GM19351 (cell line): Measurements from ENCODE around the gene RNF11.
A peak's percentile ranks its signal among the peaks of the same experiment; 100 is the strongest.

Experiments
- ATAC-seq: cut with Tn5 transposase; IDR thresholded peaks from one replicate; pipeline ENCODE4 v1.9.1; 2021; ENCODE audit warnings: mild to moderate bottlenecking, moderate library complexity; ENCODE audit not compliant: unreplicated experiment

The RNF11 gene

DNA sequence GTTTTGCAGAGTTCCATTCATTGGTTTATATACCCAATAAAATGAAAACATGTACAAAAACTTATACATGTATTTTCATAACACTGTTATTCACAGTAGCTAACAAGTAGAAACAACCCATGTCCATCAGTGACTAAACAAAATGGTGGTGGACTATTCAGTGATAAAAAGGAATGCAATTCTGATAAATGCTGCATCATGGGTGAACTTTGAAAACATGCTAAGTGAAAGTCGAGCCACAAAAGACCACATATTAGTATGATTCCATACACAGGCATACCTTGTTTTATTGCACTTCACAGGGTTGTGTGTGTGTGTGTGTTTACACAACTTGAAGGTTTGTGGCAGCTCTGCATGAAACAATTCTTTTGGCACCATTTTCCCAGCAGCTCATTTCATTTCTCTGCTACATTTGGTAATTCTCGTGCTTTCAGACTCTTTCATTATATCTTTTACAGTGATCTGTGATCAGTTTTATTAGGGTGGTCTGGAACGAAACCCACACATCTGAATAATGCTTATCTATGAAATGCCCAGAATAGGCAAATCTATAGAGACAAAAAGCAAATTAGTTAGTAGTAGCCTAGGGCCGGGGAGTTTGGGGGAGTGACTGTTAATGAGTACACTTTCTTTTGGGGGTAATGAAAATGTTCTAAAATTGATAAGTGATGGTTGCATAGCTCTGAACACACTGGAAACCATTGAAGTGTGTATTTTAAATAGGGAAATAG is 27.2 kb downstream of the RNF11 start:
- ATAC-seq = no peak

DNA sequence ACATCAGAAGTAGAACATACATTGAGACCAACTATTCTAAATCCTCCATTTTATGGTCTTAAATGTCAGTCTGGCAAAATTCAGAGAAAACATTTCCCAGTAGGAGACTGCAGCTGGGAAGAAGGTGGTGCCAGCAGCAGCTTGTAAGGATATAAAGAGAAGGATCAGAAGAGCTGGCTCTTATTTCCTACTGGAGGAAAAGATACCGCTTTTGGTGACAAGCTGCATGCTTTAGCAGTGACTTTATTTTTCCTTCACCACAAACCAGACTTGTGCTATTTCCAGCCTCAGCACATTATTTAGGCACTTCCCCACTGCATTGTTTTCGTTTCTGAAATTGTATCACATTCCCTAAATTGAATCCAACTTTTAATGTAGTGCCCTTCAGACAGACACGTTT is 28.4 kb downstream of the RNF11 start:
- no peak for ATAC-seq

DNA sequence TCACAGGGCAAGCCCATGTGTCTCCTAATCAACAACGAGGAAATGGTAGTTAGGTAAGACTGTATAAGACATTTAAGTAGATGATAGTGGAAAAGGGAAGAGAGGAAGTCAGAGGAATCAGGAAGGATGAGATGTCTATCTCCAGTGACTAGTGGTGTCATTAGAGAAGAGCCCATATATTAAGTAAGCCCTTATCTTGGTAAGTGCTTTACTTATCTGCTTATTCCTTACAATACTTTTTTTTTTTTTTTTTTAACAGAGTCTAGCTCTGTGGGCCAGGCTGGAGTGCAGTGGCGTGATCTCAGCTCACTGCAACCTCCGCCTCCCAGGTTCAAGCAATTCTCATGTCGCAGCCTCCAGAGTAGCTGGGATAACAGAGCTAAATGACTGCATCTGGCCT is 29.5 kb downstream of the RNF11 start:
- no peak for ATAC-seq

DNA sequence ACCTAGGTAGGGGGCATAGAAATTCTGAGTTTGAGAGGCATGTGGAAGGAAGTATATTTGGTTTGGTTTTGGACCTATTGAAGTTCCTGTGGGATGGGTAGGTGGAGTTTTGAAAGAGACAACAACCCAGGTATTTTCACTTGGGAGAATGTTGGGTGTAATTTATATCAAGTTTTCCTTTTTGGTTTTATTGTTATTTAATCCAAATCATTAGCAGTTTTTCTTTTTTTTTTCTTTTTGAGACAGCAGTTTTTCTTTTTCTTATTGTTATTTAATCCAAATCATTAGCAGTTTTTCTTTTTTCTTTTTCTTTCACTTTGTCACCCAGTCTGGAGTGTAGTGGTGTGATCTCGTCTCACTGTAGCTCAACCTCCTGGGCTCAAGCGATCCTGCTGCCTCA is 30.1 kb downstream of the RNF11 start:
- ATAC-seq = no peak

DNA sequence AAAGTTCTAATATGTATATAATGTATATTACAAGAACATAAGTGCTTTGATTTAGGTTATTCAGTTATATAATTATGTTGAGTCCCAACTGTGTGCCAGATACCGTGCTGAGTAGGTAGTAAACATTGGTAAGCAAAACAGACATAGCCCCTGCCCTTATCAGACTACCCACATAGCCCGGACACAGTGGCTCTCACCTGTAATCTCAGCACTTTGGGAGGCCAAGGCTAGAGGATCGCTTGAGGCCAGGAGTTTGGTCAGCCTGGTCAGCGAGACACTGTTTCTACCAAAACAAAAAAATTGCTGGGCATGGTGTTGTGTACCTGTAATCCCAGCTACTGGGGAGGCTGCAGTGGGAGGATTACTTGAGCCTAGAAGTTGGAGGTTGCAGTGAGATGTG is 30.7 kb downstream of the RNF11 start:
- no peak for ATAC-seq

DNA sequence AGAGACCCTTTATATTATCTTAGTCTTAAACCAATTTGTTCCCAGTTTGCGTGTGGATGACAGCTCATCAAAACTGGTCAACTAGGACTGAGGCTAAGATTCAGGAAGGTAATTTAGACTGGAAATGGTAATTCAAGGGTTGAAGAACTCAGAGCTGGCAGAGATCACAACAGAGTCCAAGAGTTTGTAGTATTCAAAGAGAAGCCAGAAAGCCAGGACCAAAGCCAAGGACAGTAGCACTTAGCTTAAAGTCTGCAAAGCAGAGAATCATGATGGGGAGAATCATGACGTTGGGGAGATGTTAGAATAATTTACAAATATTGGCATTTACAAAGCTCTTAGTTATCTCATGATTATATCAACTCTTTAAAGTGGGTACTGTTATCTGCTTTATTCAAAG is 32.6 kb downstream of the RNF11 start:
- peak; percentile 38 for ATAC-seq

DNA sequence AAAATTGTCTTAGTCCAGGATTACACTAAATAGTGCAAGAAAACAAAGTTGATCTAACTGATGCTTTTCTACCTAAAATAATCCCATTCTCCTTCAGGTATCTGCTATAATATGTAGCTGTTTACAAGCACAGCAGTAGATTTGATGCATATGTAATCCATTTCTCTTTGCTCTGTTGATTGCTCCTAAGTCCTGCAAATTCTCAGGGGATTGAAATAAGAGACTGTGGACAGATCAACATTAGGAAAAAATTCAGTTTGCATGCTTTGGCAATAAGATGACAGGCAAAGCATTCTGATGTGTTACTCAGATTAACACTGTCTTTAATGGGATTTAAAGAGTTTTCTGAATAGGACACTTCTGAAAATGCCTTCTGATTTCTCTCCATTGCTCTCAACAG is 34.7 kb downstream of the RNF11 start:
- no peak for ATAC-seq

DNA sequence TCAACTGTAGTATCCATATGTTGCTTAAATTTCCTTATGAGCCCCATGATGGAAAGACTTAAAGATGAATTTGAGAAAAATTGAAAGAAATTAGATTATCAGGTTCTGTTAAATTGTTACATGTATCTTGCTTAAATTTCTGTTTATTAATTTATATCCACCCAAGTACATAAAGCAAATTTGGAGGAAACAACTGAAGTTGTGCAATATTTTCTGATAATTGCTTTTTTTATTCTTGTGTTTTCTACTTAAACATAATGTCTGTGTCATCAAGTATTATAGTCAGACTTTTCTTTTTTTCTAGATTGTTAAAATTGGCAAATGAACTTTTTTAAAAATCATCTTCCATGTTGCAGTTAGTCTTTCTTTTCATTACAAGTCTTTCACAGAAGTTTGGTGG is 36.8 kb downstream of the RNF11 start:
- no peak for ATAC-seq

DNA sequence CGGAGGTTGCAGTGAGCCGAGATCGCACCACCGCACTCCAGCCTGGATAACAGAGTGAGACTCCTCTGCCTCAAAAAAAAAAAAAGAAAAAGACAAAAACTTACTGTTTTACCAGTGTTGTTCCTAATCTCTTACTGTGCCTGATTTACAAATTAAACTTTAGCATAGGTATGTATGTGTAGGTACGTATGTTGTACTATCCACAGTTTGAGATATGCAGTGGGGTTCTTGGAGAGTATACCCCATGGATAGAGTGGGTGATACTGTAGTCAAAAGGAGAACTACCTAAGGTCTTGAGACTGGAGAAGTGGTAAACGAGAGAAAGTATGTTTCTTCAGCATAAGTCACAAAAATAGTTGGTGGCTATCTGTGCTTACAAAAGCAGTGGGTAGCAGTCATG is 38.6 kb downstream of the RNF11 start:
- no peak for ATAC-seq

DNA sequence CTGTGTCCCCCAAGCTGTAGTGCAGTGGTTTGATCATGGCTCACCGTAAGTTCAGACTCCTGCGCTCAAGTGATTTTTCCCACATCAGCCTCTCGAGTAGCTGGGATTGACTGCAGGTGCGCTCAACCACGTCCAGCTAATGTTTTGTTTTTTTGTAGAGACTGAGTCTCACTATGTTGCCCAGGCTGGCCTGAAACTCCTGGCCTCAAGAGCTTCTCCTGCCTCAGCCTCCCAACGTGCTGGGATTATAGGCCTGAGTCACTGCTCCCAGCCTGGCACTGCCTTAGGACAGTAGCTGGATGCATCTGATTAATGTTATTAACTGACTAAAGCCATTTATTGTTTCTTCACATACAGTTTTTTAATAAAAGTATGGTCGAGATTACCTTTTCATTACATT is 40.2 kb downstream of the RNF11 start:
- ATAC-seq = no peak

DNA sequence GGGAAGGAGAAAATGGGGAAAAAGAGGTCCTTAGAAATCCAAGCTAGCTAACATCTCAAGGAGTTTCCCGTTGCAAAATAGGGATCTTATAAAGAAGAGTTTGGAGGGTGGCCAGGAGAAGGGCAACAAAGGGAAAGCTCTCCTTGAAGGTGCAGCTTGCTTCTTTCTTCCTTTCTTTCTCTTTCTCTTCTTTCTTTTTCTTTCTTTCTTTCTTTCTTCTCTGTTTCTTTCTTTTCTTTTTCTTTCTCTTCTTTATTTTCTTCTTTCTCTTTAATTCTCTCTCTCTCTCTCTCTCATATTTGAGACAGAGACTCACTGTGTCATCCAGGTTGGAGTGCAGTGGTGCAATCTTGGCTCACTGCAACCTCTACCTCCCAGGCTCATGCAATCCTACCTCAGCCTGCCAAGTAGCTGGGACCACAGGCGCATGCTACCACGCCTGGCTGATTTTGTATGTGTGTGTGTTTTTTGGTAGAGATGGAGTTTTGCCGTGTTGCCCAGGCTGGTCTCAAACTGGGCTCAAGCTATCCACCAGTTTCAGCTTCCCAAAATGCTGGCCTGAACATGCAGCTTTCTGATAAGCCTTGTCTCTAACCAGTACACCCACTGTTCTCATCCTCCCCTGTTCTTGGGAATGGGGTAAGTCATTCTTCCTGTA is 44.4 kb downstream of the RNF11 start:
- ATAC-seq = no peak

DNA sequence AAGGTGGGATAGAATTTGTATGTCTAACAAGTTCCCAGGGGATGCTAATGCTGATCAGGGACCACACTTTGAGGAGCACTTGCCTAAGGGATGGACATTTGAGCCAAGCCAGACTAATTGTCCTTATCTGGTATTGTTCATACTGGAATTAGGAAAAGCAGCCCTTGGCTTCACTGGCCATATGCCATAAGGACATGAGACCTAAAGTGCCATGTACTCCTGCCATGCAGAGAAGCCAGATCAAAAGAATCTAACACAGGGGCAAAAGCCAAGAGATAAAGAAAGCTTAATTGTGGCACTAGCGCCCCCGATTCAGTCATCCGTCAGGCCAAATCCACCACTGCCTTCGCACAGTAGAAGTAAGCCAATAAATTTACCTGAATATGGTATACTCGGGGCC is 45.7 kb downstream of the RNF11 start:
- no peak for ATAC-seq

DNA sequence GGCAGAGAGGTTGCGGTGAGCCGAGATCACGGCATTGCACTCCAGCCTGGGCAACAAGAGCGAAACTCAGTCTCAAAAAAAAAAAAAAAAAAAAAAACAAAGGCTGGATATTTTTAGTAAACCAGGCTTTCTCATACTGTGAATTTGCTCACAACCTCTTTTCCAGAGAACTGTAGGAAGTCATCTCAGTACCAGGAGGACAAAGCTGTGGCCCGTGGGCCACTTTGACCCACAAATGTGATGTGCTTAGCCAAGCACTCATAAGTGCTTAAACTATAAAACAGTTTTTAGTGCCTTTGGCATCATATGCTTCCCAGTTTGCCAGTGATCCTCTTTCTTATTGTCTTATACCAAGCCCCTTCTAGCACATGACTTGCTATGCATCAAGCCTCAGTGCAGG is 46.5 kb downstream of the RNF11 start:
- ATAC-seq = no peak

DNA sequence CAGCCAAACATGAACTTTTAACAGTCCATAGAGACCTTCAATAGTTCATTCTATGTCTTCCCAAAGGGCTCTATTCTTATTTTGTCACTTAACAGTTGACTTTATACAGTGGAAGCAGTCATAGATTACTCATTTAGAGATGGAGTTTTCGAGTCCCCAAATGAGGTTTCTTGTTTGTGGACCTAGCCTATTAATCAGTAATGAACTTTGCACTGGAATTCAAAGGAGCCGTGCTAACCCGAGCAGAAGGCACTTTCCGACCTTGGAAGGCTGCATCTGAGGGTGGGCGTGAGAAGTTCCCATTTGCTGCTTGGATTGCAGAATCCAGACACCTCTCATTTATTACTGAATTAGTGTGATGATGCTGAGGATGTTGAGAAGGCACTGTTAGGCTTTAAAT is 47.9 kb downstream of the RNF11 start:
- no peak for ATAC-seq

DNA sequence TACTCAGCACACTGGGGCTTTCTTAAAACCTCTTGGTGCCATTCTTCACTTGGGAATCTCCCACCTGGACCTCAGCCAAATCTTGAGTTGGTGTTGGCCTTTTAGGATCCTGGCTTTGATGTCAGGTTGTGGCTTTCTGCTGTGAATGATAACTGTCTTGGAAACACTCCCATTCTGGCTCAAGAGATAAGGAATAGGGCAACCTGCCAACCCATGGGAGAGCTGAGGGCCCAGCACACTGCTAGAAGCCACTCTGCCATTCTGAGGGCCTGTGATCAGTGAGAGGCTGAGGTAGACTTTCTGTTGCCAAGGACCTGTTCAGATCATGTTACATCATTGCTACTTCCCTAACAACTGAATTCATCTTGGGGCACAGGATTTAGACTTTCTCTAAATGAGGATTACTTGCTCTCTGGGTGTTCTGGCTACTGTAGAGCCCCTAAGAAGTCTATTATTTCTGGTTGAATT is 48.4 kb downstream of the RNF11 start:
- peak; percentile 65 for ATAC-seq

DNA sequence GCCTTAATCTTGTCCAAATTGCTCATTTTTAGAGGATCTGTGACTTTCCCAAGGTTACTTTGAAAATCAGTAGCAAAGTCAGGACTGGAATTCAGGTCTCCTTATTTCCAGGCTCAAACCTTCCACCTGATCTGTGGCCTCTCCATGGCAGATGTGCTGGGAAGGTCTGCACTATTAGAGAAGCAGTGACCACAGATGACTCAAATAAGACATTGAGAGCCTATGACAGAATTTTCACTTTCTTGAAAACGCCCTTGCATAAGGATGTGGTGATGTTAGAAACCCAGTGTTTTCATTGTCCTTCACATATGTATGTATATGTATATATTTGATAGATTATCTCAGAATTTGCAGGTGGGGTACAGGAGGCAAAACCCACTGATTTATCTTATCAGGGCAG is 49.0 kb downstream of the RNF11 start:
- peak; percentile 95 for ATAC-seq

DNA sequence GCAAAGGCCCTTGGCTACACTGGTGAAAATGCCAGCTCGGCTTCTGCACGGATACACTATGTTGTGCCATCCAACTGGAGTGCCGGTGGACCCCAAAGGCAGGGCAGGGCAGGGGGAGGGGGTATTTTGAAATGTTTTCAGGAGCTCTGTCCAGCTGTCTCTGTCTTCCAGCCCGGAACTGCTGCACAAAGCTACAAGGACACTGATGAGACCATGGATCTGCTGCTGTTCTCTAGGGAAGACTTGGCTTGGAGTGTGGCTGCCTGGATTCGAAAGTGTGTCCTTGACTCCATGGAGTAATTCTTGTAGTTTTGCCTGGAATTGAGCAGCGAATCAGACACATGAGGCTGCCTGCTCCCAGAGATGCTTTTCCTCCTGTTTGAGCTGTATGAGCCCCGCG is 51.9 kb downstream of the RNF11 start:
- no peak for ATAC-seq

DNA sequence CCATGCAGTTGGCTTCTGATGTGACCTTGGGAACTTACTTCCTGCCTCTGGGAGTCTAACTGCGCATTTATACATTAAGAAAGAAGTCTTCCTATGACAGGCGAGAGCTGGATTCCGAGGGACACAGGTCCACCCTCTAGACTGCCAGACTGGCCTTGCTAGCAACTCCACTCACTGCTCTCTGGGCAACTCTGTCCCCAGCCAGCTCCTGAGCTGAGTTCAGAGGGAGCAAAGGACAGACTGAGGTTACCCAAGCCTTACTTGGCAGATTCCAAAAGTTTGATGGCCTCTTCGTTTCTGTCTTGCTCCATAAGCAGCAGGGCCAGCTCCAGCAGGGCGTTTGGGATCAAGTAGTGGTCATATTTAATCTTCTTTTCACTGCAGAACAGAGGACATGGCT is 52.5 kb downstream of the RNF11 start:
- no peak for ATAC-seq

DNA sequence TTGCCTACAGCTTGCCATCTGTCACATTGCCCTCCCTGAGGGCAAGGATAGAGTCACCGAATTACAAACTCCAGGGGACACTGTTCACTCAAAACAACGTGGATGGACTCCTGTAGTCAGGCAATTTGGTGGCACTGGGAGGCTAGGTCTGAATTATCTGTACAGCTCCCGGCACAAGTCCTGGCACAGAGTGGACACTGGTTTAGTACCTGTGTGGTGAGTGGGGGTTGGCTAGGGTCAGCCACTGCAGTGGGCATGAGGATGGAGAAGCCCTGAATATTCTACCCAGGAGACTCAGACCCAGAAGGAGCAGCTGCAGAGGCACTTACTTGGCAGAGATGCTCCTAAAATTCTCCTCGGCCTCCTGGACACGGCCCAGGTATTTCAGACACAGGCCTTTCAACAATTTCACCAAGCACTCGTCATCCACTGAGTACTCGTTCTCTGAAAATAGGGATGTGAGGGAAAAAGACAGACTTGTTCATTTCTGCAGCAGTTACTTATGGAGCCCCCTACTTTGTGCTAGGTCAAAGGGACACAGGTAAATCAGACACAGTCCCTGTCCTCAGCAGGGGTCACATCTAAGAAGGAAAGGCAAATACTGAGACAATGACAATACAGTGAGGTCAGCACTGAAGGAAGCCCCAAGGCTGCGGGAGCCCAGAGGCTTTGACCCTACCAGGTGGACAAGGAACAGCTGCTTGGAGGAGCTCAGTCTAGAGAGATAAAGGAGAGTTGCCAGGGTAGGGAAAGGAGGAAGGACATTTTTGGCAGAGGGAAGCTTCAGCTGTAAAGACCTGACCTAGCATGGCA is 53.8 kb downstream of the RNF11 start:
- no peak for ATAC-seq

DNA sequence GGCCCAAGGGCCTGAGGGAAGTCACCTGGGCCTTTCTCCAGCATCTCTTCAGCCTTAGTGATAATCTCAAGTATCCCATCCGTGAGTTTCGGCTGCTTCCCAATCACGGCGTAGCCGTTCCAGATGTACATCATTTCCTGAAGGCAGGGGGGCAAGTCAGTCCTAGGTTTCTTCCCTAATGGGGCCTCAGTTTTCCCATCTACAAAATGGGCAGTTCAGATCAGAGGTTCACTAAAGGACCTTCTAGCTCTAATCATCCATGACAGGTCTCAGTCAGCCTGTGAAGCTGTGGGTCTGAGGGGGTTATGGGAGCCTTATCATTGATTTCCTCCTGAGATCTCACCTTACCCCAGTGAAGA is 54.4 kb downstream of the RNF11 start:
- no peak for ATAC-seq

DNA sequence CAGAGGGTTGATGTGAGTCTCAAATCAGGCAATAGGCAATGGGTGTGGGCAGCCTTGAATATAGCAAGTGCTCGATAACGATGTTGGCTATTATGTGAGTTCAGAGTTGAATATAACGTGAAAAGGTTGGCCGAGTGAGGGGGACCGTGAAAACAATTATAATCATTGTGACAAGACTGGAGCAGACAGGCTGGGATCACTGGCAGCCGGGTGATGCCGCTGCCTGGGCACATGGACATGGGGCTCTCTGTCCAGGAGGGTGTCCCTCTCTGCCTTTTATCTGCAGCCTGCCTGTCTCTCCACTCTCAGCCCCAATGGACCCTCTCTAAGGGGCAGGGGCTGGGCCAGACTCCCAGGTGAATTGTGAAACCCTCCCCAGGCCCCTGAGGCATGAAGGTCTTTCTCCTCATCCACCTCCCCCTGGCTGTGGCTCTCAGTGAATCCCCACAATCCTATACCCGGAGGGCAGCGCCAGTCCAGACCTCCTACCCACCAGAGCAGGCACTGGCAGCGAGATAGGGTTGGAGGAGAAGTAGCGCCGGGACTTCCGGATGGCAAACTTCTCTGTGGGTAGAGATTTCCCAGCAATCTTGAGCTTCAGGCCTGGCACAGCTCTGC is 57.9 kb downstream of the RNF11 start:
- ATAC-seq = no peak
